ENCODE data around the gene ADGRG3.

DNA sequence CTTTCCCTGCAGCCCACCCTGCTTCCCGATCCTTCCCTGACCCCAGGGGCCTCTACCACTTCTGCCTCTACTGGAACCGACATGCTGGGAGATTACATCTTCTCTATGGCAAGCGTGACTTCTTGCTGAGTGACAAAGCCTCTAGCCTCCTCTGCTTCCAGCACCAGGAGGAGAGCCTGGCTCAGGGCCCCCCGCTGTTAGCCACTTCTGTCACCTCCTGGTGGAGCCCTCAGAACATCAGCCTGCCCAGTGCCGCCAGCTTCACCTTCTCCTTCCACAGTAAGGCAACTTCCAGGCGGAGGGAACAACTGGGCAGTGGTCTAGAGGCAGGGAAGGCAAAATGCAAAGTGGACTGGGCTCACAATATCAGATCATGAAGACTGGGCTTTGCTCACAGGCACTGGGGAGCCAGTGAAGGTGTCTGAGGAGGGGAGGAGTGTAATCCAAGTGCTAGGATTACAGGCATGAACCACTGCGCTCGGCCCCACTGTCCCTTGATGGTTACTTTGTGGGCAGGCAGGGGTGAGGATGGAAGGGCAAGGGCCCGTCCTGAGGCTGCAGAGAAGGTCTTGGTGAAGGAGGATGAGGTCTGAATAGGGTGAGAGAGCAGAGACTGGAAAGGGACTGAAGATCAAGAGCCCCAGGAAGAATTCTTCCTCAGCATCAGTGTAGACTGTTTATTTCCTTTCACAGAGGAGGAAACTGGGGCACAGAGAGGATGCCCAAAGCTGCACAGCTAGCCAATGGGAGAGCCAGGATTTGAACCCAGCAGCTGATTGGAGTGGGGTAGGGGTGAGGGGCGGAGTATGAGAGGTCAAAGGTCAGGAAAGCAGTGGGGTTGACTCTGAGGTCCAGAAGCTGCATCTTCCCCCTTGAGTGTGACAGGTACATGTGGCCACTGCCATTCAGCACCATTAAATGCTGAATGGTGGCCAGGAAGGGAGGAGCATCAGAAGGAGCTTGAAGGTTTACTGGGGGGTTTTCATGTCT is 16.5 kb upstream of the ADGRG3 start:
- TF ChIP-seq POLR2A (IDR thresholded peaks at IDR 0.05) (no peak), EP300 (IDR thresholded peaks at IDR 0.05) (no peak), POLR2AphosphoS5 (IDR thresholded peaks at IDR 0.05) (no peak)
- TF ChIP-seq, protein P1, sequence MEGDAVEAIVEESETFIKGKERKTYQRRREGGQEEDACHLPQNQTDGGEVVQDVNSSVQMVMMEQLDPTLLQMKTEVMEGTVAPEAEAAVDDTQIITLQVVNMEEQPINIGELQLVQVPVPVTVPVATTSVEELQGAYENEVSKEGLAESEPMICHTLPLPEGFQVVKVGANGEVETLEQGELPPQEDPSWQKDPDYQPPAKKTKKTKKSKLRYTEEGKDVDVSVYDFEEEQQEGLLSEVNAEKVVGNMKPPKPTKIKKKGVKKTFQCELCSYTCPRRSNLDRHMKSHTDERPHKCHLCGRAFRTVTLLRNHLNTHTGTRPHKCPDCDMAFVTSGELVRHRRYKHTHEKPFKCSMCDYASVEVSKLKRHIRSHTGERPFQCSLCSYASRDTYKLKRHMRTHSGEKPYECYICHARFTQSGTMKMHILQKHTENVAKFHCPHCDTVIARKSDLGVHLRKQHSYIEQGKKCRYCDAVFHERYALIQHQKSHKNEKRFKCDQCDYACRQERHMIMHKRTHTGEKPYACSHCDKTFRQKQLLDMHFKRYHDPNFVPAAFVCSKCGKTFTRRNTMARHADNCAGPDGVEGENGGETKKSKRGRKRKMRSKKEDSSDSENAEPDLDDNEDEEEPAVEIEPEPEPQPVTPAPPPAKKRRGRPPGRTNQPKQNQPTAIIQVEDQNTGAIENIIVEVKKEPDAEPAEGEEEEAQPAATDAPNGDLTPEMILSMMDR (IDR thresholded peaks at IDR 0.05), result no peak

All from stomach (tissue), 4 donors.